Lung (tissue), 12 donors: ENCODE data around the gene FTH1. TPM values are rescaled to one million over a fixed set of nuclear protein-coding genes. Genes with fewer than 3 reads are reported as not detected.

ENCODE experiments used
- ATAC-seq: fragments of 200-7000 bp; cut with Tn5 transposase; one replicate; pipeline ENCODE4 v1.9.1; 2020; ENCODE audit warnings: moderate number of reproducible peaks; ENCODE audit not compliant: insufficient read depth, low FRiP score
- DNase-seq, 3 donors: peaks; one replicate each; pipeline ENCODE4 v3.0.0-alpha.2; 2013 to 2017
- H3K27ac ChIP-seq, 2 donors: one replicate each; pipeline ENCODE4 v1.5.1; 2013; ENCODE audit warnings: mild to moderate bottlenecking in 2 of 2, moderate library complexity in 2 of 2, control low read depth in 1 of 2, inconsistent platforms in 1 of 2, low read depth in 1 of 2, low read length in 1 of 2
- H3K27me3 ChIP-seq, 3 donors: one replicate each; pipeline ENCODE4 v1.5.1; 2013; ENCODE audit warnings: low read length in 2 of 3; ENCODE audit not compliant: control insufficient read depth in 3 of 3, insufficient read depth in 3 of 3
- H3K36me3 ChIP-seq, 4 donors: one replicate each; pipeline ENCODE4 v1.5.1; 2013; ENCODE audit warnings: low read length in 4 of 4, mild to moderate bottlenecking in 1 of 4, moderate library complexity in 1 of 4; ENCODE audit not compliant: control insufficient read depth in 4 of 4, insufficient read depth in 4 of 4
- H3K4me1 ChIP-seq, 5 donors: one replicate each; pipeline ENCODE4 v1.5.1; 2013; ENCODE audit warnings: low read length in 5 of 5, mild to moderate bottlenecking in 2 of 5, moderate library complexity in 1 of 5; ENCODE audit not compliant: control insufficient read depth in 5 of 5, insufficient read depth in 5 of 5
- H3K4me3 ChIP-seq: one replicate; pipeline ENCODE4 v1.5.1; 2013; ENCODE audit warnings: mild to moderate bottlenecking, control low read depth, moderate library complexity
- H3K9ac ChIP-seq, 2 donors: one replicate each; pipeline ENCODE4 v1.5.1; 2013; ENCODE audit warnings: low read length in 2 of 2, control low read depth in 1 of 2; ENCODE audit not compliant: insufficient read depth in 1 of 2
- H3K9me3 ChIP-seq, 4 donors: one replicate each; pipeline ENCODE4 v1.5.1; 2013; ENCODE audit warnings: low read length in 3 of 4, mild to moderate bottlenecking in 1 of 4, moderate library complexity in 1 of 4; ENCODE audit not compliant: control insufficient read depth in 4 of 4, insufficient read depth in 3 of 4
- CTCF ChIP-seq: IDR thresholded peaks from 2 replicates; pipeline ENCODE4 v1.5.1; 2012; ENCODE audit warnings: mild to moderate bottlenecking; ENCODE audit errors: control extremely low read depth, extremely low read depth
- WGBS, 2 donors: extraction: QIAGEN DNeasy Blood & Tissue Kit; methylation state at CpG; one replicate each; pipeline ENCODE4 v1.1.7; 2013; 5-methylcytosine and 5-hydroxymethylcytosine counted together
- polyA plus RNA-seq, 2 donors: library from polyadenylated mRNA; stranded (reverse); fragments of 200-250 nt; gene quantifications; one replicate each; pipeline ENCODE4 v1.2.1, GENCODE V29; 2013
- total RNA-seq, 2 donors: library from RNA; depleted of rRNA in 1 of 2; stranded (reverse); fragments of >200 nt in 1 of 2; gene quantifications; one replicate each; pipeline ENCODE4 v1.2.1, GENCODE V29; 2014 to 2021
- donor health status: control.
- donor health status: control.
- donor health status: Bipolar disorder and iron deficiency.
- donor health status: healthy.
- donor health status: DM: yes; HTN: yes; CAD: no.

Gene FTH1
- total and polyA plus RNA-seq, 4 donors = 1,737 to 24,273 (median 5,185) TPM

GRCh38 chr11:61945191-61945590 is 22.2 kb downstream of the FTH1 start:
- H3K4me3 ChIP-seq = no peak overlapping the region
- TF ChIP-seq CTCF = no peak
- peaks cover 0 to 22% (median 5%) of the 10 kb centered on the region in 5 donors for H3K4me1 ChIP-seq
- DNase-seq (no peak), ATAC-seq (no peak)
- no peaks in the 10 kb centered on the region for H3K36me3 ChIP-seq
- no peaks in the 10 kb centered on the region for H3K9me3 ChIP-seq
- WGBS, 2 donors = 87 to 95% methylated on average over 13 of the region's 13 CpGs
- peaks cover 0 to 10% (median 0%) of the 10 kb centered on the region in 3 donors for H3K27me3 ChIP-seq
- H3K27ac ChIP-seq = no peak overlapping the region
- H3K9ac ChIP-seq = no peak overlapping the region

- WGBS, 2 donors = 88 to 94% methylated on average over 10 of the region's 10 CpGs
- Histone ChIP-seq H3K4me3 (no peak overlapping the region), H3K4me1 (no peaks in the 10 kb centered on the region), H3K27ac (no peak overlapping the region), H3K27me3 (peaks cover 0 to 10% (median 0%) of the 10 kb centered on the region in 3 donors), H3K9me3 (peaks cover 0 to 4% (median 0%) of the 10 kb centered on the region in 4 donors), H3K9ac (no peak overlapping the region), H3K36me3 (no peaks in the 10 kb centered on the region)
- ATAC-seq (no peak), DNase-seq (no peak)
- TF ChIP-seq CTCF = no peak
Observed at GRCh38 chr11:61940466-61940865, 27.0 kb downstream of the FTH1 start.

DNA sequence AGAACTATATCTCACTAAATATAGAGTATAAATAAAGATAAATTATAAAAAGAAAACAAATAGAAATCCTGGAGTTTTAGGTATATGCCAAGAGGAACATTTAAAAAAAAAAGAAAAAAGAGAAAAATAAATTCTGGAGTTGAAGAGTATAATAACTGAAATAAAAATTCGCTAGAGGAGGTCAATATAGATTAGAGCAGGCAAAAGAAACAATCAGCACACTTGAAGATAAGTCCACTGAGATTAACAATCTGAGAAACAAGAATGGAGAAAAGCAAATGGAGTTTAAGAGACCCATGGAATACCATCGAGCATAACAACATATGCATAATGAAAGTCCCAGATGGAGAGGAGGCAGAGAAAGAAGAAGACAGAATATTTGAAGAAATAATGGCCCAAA is 31.6 kb downstream of the FTH1 start:
- Histone ChIP-seq H3K4me1 (no peaks in the 10 kb centered on the region), H3K9me3 (peaks cover 0 to 4% (median 0%) of the 10 kb centered on the region in 4 donors), H3K27me3 (no peaks in the 10 kb centered on the region), H3K36me3 (no peaks in the 10 kb centered on the region), H3K27ac (no peak overlapping the region), H3K4me3 (no peak overlapping the region), H3K9ac (no peak overlapping the region)
- ATAC-seq (no peak), DNase-seq (no peak)
- TF ChIP-seq CTCF = no peak
- 79 to 88% methylated on average over 2 of the region's 2 CpGs for WGBS, 2 donors

DNA sequence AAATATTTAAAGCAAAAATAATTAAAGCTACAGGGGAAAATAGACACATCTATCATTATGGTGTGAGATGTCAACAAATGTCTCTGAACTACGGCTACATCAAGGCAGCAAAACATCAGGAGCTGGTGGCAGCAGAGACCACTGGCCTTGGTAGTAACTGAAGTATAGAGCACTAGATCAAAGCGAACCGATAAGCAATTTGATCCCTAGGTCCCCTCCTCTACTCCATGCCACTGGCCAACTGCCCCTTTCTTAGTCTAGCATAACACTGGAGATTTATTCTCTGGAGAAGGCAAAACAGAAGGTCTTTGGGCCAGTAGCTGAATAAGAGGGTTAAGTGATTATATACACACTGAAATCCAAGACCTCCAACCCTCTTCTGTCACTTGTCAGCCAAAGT is 36.5 kb downstream of the FTH1 start:
- Histone ChIP-seq H3K36me3 (no peaks in the 10 kb centered on the region), H3K27ac (no peak overlapping the region), H3K4me3 (no peak overlapping the region), H3K9me3 (no peaks in the 10 kb centered on the region), H3K27me3 (no peaks in the 10 kb centered on the region), H3K4me1 (no peaks in the 10 kb centered on the region), H3K9ac (no peak overlapping the region)
- 84 to 89% methylated on average over 3 of the region's 3 CpGs for WGBS, 2 donors
- DNase-seq (no peak), ATAC-seq (no peak)
- TF ChIP-seq CTCF = no peak
